OCI-LY1 (cell line): ENCODE results near the gene LARGE2.

Source experiments
- H2AFZ ChIP-seq: fragments of 200-600 bp; sonication (generic), shearing (Covaris generic); 2 replicates; pipeline ENCODE4 v1.6.0; 2014; ENCODE audit warnings: antibody characterized with exemption, mild to moderate bottlenecking, low read length
- H3F3A ChIP-seq: fragments of 200-600 bp; sonication (generic), shearing (Covaris generic); 2 replicates; pipeline ENCODE4 v1.6.0; 2014; ENCODE audit warnings: mild to moderate bottlenecking, antibody characterized with exemption, low read length, moderate library complexity; ENCODE audit not compliant: insufficient read depth
- H3K27ac ChIP-seq: fragments of 200-600 bp; sonication (generic); 2 replicates; pipeline ENCODE4 v1.5.1; 2014; ENCODE audit warnings: low read length, mixed run types, mild to moderate bottlenecking, low read depth; ENCODE audit not compliant: poor library complexity, severe bottlenecking
- H3K27me3 ChIP-seq: fragments of 200-600 bp; sonication (generic); 2 replicates; pipeline ENCODE4 v1.6.0; 2014; ENCODE audit warnings: antibody characterized with exemption, mild to moderate bottlenecking, low read length, moderate library complexity; ENCODE audit not compliant: insufficient read depth
- H3K36me3 ChIP-seq: fragments of 200-600 bp; sonication (generic); 2 replicates; pipeline ENCODE4 v1.6.1; 2014; ENCODE audit warnings: mild to moderate bottlenecking, antibody characterized with exemption, low read length, moderate library complexity, mixed read lengths; ENCODE audit not compliant: insufficient read depth
- H3K4me1 ChIP-seq: fragments of 200-600 bp; sonication (generic); 2 replicates; pipeline ENCODE4 v1.5.1; 2014; ENCODE audit warnings: mild to moderate bottlenecking, low read length, moderate library complexity; ENCODE audit not compliant: insufficient read depth, severe bottlenecking
- H3K4me2 ChIP-seq: fragments of 200-600 bp; sonication (generic), shearing (Covaris generic); 2 replicates; pipeline ENCODE4 v1.6.1; 2014; ENCODE audit warnings: low read length
- H3K4me3 ChIP-seq: fragments of 200-600 bp; sonication (generic); 2 replicates; pipeline ENCODE4 v1.5.1; 2014; ENCODE audit warnings: low read length, low read depth, mild to moderate bottlenecking, mixed read lengths; ENCODE audit not compliant: poor library complexity, severe bottlenecking
- H3K79me2 ChIP-seq: fragments of 200-600 bp; shearing (Covaris generic); 2 replicates; pipeline ENCODE4 v1.6.1; 2016; ENCODE audit warnings: mixed run types, low read length, mixed read lengths; ENCODE audit not compliant: insufficient read depth
- H3K9ac ChIP-seq: fragments of 200-600 bp; sonication (generic), shearing (Covaris generic); 2 replicates; pipeline ENCODE4 v1.6.1; 2014; ENCODE audit warnings: mild to moderate bottlenecking, low read length, mixed read lengths
- H3K9me2 ChIP-seq: fragments of 200-600 bp; sonication (generic), shearing (Covaris generic); 2 replicates; pipeline ENCODE4 v1.6.1; 2014; ENCODE audit warnings: low read depth, mild to moderate bottlenecking, low read length, mixed read lengths
- H3K9me3 ChIP-seq: fragments of 200-600 bp; shearing (Covaris generic); 2 replicates; pipeline ENCODE4 v1.6.1; 2014; ENCODE audit warnings: low read length, mixed read lengths
- H4K20me1 ChIP-seq: fragments of 200-600 bp; sonication (generic), shearing (Covaris generic); 2 replicates; pipeline ENCODE4 v1.6.0; 2016; ENCODE audit warnings: mild to moderate bottlenecking, low read length; ENCODE audit not compliant: insufficient read depth
- EZH2 ChIP-seq: fragments of 200-600 bp; sonication (generic), shearing (Covaris generic); IDR thresholded peaks from 2 replicates; pipeline ENCODE4 v1.8.0; 2017; ENCODE audit warnings: borderline replicate concordance, mixed run types, mild to moderate bottlenecking, antibody characterized with exemption, low read length, moderate library complexity, mixed read lengths
- TF ChIP-seq, protein P1 (sequence below): fragments of 200-600 bp; sonication (generic), shearing (Covaris generic); IDR thresholded peaks from 2 replicates; pipeline ENCODE4 v1.5.1; 2017; ENCODE audit warnings: mild to moderate bottlenecking, antibody characterized with exemption, low read length, moderate library complexity, mixed read lengths

Gene LARGE2

DNA sequence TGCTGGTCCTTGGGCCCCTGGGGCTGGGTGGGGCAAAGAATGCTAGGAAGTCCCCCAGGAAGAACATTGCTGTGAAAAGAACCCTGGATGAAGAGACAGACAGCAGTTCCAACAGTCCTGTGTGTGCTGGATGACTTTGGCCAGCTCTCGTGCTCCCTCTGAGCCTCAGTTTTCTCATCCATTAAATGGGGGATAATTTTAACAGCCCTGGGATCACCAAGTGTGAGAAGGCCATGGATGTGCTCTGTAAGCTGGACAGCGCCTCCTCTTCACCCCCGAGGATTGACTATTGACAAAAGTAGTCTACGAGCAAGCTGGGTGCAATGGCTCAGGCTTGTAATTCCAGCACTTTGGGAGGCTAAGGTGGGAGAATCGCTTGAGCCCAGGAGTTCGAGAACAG, 2.5 kb downstream of the LARGE2 start:
- H3K9ac ChIP-seq, result no peak overlapping the region
- peaks cover 30% of the 10 kb centered on the region for H3K4me1 ChIP-seq
- H3F3A ChIP-seq, result no peaks in the 10 kb centered on the region
- H3K79me2 ChIP-seq, result no peaks in the 10 kb centered on the region
- H2AFZ ChIP-seq, result no peak overlapping the region
- H3K9me2 ChIP-seq, result no peaks in the 10 kb centered on the region
- H3K27ac ChIP-seq, result no peak overlapping the region
- H3K4me3 ChIP-seq, result no peak overlapping the region
- TF ChIP-seq, protein P1, sequence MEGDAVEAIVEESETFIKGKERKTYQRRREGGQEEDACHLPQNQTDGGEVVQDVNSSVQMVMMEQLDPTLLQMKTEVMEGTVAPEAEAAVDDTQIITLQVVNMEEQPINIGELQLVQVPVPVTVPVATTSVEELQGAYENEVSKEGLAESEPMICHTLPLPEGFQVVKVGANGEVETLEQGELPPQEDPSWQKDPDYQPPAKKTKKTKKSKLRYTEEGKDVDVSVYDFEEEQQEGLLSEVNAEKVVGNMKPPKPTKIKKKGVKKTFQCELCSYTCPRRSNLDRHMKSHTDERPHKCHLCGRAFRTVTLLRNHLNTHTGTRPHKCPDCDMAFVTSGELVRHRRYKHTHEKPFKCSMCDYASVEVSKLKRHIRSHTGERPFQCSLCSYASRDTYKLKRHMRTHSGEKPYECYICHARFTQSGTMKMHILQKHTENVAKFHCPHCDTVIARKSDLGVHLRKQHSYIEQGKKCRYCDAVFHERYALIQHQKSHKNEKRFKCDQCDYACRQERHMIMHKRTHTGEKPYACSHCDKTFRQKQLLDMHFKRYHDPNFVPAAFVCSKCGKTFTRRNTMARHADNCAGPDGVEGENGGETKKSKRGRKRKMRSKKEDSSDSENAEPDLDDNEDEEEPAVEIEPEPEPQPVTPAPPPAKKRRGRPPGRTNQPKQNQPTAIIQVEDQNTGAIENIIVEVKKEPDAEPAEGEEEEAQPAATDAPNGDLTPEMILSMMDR, result no peak
- TF ChIP-seq EZH2, result no peak
- H3K36me3 ChIP-seq, result no peaks in the 10 kb centered on the region
- H3K9me3 ChIP-seq, result no peaks in the 10 kb centered on the region
- no peaks in the 10 kb centered on the region; the same call in 1 of the 2 replicates for H3K27me3 ChIP-seq
- no peak overlapping the region for H3K4me2 ChIP-seq
- no peaks in the 10 kb centered on the region for H4K20me1 ChIP-seq

DNA sequence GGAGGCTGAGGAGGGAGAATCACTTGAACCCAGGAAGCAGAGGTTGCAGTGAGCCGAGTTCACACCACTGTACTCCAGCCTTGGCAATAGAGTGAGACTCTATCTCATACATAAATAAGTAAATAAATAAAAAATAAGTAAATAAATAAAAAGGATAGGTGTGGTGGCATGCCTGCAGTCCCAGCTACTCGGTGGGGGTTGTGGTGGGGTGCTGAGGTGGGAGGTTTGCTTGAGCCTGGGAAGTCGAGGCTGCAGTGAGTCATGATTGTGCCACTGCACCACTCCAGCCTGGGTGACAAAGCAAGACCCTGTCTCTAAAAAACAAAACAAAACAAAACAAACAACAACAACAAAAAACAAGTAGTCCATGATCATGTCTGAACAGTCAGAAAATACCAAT, 3.1 kb downstream of the LARGE2 start:
- no peaks in the 10 kb centered on the region for H3K36me3 ChIP-seq
- no peaks in the 10 kb centered on the region for H3K79me2 ChIP-seq
- H3K9me3 ChIP-seq, result no peaks in the 10 kb centered on the region
- no peaks in the 10 kb centered on the region for H4K20me1 ChIP-seq
- no peak overlapping the region for H3K4me3 ChIP-seq
- no peak overlapping the region for H3K4me2 ChIP-seq
- no peak overlapping the region for H2AFZ ChIP-seq
- H3K4me1 ChIP-seq, result peaks cover 36% of the 10 kb centered on the region
- H3K27ac ChIP-seq, result no peak overlapping the region
- H3K27me3 ChIP-seq, result no peaks in the 10 kb centered on the region; the same call in 1 of the 2 replicates
- H3K9ac ChIP-seq, result no peak overlapping the region
- TF ChIP-seq, protein P1, result no peak
- TF ChIP-seq EZH2, result no peak
- no peaks in the 10 kb centered on the region for H3K9me2 ChIP-seq
- H3F3A ChIP-seq, result no peaks in the 10 kb centered on the region

DNA sequence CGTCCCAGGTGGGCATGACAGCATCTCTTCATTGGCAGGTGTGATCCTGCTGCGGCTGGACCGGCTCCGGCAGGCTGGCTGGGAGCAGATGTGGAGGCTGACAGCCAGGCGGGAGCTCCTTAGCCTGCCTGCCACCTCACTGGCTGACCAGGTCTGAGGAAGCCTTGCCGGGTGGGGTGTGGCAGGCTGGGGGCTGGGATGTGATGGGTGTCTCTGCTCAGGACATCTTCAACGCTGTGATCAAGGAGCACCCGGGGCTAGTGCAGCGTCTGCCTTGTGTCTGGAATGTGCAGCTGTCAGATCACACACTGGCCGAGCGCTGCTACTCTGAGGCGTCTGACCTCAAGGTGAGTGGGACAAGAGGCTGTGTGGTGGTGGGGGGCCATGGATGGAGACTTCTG, 3.5 kb downstream of the LARGE2 start:
- Histone ChIP-seq H3K4me2 (no peak overlapping the region), H3K27ac (no peak overlapping the region), H3K9ac (no peak overlapping the region), H3K79me2 (no peaks in the 10 kb centered on the region), H3K9me2 (no peaks in the 10 kb centered on the region), H3K4me1 (peaks cover 41% of the 10 kb centered on the region), H3K27me3 (no peaks in the 10 kb centered on the region; the same call in 1 of the 2 replicates), H3K4me3 (no peak overlapping the region), H3K36me3 (no peaks in the 10 kb centered on the region), H3K9me3 (no peaks in the 10 kb centered on the region), H3F3A (no peaks in the 10 kb centered on the region), H4K20me1 (no peaks in the 10 kb centered on the region), H2AFZ (no peak overlapping the region)
- no peak for TF ChIP-seq EZH2
- TF ChIP-seq, protein P1, result no peak
